Dermis microvascular lymphatic vessel endothelial cell (primary cell): ENCODE data around the gene TNFSF12. TPM values are rescaled to one million over a fixed set of nuclear protein-coding genes. Genes with fewer than 3 reads are reported as not detected.

Experiments
- DNase-seq, 2 donors: peaks; one replicate each; pipeline versions ENCODE4 v3.0.0 to v3.0.0-alpha.2; 2010; ENCODE audit warnings: low read depth in 2 of 2
- total RNA-seq: library from RNA; depleted of rRNA; stranded (reverse); fragments of >200 nt; gene quantifications from 2 replicates; pipeline ENCODE4 v1.2.1, GENCODE V29; 2014

Gene TNFSF12, protein sequence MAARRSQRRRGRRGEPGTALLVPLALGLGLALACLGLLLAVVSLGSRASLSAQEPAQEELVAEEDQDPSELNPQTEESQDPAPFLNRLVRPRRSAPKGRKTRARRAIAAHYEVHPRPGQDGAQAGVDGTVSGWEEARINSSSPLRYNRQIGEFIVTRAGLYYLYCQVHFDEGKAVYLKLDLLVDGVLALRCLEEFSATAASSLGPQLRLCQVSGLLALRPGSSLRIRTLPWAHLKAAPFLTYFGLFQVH
- 4.7 and 9.4 TPM in 2 replicates for total RNA-seq

DNA sequence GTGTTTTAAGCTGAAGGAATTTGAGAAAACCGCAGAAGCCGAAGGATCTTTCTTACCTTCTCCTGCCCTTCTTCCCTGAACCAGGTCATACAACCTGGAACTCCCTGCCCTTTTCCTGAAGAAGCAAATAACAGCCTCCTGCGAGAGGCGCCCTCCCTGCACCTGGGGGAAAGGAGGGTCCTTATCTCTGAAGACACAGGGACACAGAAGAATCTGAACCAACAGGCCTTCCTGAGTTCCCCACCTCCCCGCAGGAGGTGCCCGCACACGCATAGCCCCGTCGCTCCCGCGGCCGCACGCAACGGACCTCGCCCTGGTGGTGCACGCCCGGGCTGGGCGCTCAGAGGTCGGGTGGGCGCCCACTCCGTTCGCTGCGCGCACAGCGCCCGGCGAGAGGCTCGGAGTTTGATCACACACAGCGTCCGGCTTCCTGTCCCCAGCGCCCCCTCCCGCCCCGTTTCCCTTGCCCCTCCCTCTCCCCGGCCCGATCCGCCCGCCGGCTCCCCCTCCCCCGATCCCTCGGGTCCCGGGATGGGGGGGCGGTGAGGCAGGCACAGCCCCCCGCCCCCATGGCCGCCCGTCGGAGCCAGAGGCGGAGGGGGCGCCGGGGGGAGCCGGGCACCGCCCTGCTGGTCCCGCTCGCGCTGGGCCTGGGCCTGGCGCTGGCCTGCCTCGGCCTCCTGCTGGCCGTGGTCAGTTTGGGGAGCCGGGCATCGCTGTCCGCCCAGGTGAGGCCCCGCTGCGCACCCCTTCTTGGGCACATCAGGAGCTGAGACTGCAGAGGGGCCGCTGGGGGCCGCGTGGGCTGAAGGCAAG is at the start of gene TNFSF12:
TSS of gene TNFSF12 (plus strand) at position 474 of the 816 bp plus-strand sequence. CDS start at position 570, 96 bp downstream.
- DNase-seq = peak in 1 of 2 donors; percentile 52

DNA sequence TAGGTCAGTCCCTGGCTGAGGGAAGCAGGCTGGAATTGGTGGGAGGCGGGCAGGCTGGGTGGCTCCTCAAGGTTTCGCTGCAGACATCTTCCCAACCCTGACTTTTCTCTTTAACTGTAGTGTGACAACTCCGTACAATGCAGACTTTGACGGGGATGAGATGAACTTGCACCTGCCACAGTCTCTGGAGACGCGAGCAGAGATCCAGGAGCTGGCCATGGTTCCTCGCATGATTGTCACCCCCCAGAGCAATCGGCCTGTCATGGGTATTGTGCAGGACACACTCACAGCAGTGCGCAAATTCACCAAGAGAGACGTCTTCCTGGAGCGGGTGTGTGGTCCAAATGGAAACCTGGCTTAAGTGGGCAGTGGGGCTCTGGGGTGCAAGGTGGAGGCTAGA is 49.7 kb upstream of the TNFSF12 start:
- no peak for DNase-seq

DNA sequence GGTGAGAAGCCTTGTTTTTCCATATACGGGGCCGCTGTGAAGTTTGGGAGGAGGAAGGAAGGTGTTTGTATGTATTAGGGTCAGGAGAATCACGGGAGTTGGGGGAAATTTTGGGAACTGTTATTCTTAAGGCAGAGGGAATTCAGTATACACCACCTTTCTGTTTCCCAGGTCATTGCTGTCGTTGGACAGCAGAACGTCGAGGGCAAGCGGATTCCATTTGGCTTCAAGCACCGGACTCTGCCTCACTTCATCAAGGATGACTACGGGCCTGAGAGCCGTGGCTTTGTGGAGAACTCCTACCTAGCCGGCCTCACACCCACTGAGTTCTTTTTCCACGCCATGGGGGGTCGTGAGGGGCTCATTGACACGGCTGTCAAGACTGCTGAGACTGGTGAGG is 47.1 kb upstream of the TNFSF12 start:
- DNase-seq = no peak

DNA sequence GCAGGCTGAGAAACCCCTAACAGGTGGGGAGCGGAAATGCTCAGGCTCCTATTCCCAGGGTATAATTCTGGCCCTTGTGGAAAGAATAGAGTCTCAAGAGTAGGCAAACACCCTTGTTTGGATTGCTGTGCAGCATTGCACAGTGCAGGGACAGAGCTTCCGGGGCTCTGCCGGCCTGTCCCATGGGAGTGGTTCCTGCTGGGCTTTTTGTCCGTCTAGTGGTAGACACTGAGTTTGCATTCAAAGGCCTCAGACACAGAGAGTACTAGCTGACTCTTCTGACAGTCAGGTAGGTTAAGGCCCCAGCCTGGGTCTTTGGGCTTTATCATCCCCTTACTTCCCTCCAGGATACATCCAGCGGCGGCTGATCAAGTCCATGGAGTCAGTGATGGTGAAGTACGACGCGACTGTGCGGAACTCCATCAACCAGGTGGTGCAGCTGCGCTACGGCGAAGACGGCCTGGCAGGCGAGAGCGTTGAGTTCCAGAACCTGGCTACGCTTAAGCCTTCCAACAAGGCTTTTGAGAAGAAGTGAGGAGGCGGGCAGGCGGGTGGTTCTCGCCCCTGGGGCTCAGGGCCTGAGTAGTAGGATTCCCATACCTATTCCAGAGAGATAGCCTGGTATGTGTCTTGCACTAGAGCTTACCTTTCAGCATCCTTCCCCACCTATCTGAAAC is 46.5 kb upstream of the TNFSF12 start:
- DNase-seq = no peak

DNA sequence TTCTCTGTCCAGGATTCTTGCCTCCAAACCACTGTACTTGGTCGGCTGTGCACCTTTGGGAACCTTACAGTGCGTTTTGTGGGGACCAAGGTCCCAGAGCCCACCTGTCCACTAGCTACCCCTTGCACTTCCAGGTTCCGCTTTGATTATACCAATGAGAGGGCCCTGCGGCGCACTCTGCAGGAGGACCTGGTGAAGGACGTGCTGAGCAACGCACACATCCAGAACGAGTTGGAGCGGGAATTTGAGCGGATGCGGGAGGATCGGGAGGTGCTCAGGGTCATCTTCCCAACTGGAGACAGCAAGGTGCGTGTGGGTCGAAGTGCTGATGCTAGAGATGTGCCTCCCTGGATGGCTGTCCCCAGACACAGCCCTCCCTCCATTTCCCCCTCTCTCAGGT is 45.9 kb upstream of the TNFSF12 start:
- DNase-seq = peak in 1 of 2 donors; percentile 21

DNA sequence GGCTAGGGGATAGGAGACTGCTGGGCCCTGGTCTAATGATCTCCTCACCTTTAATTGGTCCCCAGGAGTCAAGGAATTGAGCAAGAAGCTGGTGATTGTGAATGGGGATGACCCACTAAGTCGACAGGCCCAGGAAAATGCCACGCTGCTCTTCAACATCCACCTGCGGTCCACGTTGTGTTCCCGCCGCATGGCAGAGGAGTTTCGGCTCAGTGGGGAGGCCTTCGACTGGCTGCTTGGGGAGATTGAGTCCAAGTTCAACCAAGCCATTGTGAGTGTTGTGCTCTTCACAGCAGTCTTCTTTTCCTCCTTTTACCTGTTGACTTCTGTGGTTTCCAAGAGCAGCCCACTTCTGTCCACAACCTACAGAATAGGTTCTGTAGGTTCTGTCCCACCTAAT is 45.3 kb upstream of the TNFSF12 start:
- no peak for DNase-seq

DNA sequence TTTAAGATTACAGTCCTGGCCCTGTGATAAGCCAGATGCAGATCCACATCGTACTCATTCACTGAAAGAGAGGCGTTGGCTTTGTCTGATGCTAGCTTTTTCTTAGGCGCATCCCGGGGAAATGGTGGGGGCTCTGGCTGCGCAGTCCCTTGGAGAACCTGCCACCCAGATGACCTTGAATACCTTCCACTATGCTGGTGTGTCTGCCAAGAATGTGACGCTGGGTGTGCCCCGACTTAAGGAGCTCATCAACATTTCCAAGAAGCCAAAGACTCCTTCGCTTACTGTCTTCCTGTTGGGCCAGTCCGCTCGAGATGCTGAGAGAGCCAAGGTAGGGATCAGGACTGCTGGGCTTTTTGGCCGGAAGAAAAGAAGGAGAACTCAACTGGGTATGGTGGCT is 40.7 kb upstream of the TNFSF12 start:
- no peak for DNase-seq

DNA sequence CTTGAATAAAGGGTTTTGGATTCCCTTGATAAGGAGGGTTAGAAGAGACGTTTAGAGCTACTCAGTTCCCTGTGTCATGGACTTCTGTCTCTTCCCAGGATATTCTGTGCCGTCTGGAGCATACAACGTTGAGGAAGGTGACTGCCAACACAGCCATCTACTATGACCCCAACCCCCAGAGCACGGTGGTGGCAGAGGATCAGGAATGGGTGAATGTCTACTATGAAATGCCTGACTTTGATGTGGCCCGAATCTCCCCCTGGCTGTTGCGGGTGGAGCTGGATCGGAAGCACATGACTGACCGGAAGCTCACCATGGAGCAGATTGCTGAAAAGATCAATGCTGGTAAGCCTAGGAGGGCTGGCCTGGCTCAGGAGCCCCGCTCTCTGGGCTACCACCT is 40.0 kb upstream of the TNFSF12 start:
- no peak for DNase-seq

DNA sequence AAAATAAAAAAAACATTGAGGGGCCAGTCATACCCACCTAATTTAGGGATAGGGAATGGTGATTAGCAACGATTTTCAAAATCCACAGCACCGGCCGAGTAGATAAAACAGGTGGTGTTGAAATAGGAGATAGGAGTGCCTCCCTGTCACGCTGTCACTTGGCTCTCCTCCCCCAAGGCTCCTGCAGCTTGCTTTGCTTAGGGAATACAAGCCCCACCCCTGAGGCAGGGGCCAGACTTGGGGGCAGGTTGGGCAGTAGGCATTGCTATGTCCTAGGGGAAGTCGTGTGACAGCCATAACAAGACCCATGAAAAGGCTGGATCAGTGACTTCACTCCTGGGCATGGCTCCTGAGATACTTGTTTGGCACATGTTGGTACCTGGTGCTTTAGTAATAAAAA is 38.9 kb upstream of the TNFSF12 start:
- no peak for DNase-seq

DNA sequence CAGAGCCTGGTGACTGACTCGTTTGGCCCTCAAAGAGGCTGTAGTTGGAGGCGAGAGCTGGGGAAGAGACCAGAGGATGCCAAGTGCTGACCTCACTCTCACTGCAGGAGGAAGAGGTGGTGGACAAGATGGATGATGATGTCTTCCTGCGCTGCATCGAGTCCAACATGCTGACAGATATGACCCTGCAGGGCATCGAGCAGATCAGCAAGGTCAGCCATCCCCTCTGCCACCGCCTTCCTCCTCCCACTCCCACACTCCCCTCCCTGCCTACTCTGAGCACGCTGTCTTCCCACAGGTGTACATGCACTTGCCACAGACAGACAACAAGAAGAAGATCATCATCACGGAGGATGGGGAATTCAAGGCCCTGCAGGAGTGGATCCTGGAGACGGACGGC is 37.8 kb upstream of the TNFSF12 start:
- no peak for DNase-seq

DNA sequence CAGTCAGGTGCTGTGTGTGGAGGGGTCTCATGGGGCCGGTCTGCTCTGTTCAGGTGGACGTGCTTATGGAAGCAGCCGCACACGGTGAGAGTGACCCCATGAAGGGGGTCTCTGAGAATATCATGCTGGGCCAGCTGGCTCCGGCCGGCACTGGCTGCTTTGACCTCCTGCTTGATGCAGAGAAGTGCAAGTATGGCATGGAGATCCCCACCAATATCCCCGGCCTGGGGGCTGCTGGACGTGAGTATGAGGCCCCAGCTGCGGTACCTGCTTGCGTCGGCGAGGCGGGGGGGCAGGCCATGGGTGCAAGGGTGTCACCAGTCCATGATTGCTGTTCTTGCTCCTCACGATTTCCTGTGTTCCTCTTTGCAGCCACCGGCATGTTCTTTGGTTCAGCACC is 36.8 kb upstream of the TNFSF12 start:
- no peak for DNase-seq

DNA sequence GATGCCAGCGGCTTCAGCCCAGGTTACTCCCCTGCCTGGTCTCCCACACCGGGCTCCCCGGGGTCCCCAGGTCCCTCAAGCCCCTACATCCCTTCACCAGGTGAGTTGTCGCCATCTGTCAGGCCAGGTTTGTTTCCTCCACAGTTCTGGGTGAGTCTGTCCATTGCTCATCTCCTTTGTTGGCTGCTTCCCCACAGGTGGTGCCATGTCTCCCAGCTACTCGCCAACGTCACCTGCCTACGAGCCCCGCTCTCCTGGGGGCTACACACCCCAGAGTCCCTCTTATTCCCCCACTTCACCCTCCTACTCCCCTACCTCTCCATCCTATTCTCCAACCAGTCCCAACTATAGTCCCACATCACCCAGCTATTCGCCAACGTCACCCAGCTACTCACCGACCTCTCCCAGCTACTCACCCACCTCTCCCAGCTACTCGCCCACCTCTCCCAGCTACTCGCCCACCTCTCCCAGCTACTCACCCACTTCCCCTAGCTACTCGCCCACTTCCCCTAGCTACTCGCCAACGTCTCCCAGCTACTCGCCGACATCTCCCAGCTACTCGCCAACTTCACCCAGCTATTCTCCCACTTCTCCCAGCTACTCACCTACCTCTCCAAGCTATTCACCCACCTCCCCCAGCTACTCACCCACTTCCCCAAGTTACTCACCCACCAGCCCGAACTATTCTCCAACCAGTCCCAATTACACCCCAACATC is 35.9 kb upstream of the TNFSF12 start:
- DNase-seq = no peak

DNA sequence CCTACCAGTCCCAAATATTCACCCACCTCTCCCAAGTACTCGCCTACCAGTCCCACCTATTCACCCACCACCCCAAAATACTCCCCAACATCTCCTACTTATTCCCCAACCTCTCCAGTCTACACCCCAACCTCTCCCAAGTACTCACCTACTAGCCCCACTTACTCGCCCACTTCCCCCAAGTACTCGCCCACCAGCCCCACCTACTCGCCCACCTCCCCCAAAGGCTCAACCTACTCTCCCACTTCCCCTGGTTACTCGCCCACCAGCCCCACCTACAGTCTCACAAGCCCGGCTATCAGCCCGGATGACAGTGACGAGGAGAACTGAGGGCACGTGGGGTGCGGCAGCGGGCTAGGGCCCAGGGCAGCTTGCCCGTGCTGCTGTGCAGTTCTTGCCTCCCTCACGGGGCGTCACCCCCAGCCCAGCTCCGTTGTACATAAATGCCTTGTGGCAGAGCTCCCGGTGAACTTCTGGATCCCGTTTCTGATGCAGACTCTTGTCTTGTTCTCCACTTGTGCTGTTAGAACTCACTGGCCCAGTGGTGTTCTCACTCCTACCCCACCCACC is 34.9 kb upstream of the TNFSF12 start:
- no peak for DNase-seq

DNA sequence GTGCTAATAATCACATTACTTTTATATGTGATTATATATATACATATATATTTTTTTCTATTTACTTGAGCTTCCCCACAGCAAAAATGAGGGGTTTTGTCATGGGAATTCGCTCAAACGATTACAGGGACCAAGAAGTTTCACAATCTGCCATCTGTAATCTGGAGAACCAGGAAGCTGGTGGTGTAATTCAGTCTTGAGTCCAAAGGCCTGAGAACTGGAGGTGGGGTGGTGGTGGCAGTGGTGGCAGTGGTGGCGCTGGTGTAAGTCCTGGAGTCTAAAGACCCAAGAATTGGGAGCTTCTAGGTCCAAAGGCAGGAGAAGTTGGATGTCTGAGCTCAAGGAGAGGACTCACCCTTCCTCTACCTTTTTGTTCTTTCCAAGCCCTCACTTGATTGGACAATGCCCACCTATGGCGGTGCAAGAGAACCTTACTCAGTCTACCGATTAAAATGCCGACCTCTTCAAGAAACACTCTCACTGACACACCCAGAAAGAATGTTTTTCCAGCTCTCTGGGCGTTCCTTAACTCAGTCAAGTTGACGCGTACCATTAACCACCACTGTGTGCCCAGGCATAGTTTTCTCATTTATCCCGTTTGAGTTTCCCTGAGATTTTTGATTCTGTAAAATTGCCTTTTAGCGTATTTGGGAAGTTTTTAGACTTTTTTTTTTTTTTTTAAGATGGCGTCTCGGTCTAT is 32.8 kb upstream of the TNFSF12 start:
- no peak for DNase-seq

DNA sequence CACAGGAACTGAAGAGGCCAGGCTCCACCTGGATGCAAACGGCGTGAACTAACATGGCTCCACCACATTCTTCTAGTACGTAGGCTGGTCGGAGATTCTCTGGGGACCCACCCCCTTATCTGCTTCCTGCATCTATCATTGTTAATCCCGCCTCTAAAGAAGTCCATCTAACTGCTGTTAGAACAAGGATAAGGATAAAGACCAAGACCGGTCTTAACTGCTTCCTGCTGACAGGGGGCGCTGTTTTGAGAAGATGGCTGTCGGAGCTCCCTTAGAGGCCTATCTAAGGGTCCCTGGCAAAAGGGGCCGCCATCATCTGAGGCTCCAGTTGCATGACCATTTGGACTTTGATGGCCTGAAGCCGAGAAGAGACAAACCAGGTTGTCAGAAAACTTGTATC is 25.8 kb upstream of the TNFSF12 start:
- DNase-seq = peak in 1 of 2 donors; percentile 30

DNA sequence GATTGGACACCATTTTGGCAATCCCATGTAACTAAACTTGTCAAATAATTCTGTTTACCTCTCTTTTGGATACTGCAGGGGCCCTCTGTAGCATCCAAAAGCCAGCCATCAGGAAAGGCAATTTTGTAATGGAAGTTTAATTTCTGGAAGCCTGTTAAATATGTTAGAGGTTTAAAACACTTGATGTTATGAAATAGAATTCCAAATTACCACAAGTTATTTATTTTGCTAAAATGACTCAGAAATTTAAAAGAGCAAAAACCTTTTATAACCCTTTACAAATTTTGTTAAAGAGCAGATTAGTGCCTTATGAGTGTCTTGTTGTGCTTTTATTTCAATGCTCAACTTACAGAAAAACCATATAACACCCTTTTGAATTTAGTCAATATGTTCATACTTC is 20.0 kb upstream of the TNFSF12 start:
- DNase-seq = no peak

DNA sequence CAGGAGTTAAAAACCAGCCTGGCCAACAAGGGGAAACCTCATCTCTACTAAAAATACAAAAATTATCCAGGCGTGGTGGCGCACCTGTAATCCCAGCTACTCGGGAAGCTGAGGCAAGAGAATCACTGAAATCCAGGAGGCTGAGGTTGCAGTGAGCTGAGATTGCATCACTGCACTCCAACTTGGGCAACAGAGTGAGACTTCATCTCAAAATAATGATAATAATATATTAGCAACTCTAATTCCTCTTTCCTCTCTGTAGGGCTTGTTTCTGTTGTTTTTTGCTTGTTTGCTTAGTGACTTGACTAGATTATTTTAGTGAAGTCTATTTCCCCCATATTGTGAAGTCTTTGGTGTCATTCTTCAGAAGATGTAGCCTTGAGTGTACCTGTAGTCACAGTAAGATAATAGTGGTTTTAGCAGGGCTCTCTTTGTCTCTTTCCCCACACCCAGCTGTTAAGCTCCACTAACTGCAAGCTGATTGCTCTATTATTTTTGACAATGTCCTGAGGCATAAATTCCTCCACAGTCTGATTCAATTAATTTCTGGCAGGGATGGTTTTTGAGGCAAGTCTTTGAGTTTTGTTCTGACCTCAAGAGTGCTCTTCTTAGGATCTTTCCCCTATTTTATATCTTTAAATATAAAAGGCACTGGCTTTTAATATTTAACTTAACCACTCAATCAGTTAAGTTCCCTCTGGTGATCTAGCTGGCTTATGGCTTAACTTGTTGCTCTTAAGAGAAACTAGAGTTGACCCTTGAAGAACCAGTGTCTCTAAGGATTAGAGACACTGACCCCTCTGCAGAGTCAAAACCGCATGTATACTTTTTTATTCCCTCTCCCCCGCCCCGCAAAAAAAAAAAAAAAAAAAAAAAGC is 18.6 kb upstream of the TNFSF12 start:
- no peak for DNase-seq

DNA sequence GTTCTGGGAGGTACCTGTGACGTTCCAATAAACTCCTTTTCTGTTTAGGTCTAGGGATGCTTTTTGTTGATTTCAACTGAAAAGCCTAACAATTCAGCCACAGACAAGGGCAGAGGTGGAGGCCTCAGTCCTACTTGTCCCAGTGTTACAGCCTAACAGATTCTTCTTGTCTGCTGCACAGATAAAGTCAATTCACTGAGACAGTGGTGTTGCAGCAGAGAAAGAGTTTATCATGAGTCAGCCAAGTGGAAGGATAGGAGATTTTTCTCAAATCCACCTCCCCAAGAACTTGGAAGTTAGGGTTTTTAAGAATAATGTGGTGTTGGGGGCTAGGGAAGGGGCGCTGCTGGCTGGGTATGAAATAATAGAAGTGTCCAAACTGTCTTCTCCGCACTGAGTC is 10.8 kb upstream of the TNFSF12 start:
- DNase-seq = no peak

DNA sequence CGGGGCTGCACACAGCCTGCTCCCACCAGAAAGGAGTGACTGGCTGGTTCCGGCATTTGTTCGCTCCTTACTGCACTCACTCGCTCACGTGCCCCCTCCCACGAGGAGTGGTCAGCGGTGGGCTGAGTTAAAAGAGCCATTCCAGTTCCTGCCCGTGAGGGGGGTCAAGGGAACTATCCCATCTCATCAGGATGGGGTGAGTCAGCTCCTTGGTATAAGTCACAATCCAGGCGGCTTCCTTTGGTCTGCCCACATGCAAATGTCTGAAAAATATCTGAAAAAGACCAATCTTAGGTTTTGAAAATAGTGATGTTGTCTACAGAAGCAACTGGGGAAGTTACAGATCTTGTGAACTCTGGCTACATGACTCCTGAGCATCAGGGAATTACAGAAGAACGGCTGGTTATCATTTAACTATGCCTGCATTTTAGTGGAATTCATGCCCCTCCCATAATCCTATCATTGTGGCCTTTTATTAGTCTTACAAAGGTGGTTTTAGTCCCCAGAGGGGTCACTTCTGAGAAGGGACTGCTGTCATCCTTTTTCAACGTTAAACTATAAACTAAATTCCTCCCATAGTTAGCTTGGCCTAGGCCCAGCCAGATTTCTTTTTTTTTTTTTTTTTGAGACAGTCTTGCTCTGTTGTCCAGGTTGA is 9.8 kb upstream of the TNFSF12 start:
- peak in 1 of 2 donors; percentile 47 for DNase-seq
